Loucy (cell line): ENCODE data around the gene HIP1.

Source experiments
- CTCF ChIP-seq: fragments of 200-600 bp; sonication (generic); conservative IDR thresholded peaks from 2 replicates; pipeline ENCODE4 v1.5.1; 2014; ENCODE audit warnings: mild to moderate bottlenecking, antibody characterized with exemption, low read length
- EZH2phosphoT487 ChIP-seq: fragments of 200-600 bp; IDR thresholded peaks from 2 replicates; pipeline ENCODE4 v1.6.1; 2018; ENCODE audit warnings: antibody characterized with exemption, mild to moderate bottlenecking, moderate library complexity, borderline replicate concordance

DNA sequence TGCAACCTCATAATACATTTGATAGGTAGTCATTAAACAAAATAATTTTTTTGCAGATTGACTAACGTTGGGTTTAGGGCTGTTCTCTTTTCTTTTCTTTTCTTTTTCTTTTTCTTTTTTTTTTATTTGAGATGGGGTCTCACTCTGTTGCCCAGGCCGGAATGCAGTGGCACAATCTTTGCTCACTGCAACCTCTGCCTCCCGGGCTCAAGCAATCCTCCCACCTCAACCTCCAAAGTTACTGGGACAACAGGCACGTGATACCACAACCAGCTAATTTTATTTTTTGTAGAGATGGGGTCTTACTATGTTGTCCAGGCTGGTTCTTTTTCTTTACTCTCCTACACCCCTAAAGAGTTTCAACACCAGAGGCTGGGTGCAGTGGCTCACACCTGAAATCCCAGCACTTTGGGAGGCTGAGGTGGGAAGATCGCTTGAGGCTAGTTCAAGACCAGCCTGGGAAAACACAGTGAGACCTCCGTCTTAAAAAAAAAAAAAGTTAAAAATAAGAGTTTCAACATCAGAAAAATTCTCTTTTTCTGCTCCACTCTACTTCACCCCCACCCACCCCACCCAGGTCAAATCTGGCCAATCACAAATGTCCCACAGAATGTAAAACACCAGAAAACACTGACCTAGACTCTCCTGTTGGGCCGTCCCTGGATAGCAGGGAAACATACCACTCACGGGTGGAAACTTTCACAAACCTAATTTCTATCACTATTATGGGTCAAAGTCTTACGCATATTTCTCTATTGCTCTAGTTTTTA, 3.0 kb downstream of the HIP1 start:
- TF ChIP-seq EZH2phosphoT487 (no peak), CTCF (no peak)
